HL-60/S4 (cell line): ENCODE results near the gene WASHC2C.
"Not testable (repeated sequence)": the region's sequence is repeated elsewhere in the genome, so short reads cannot be mapped to it uniquely, and the experiment has no call there.

Experiments used
- in situ Hi-C: fragments of 300-500 bp; cut with MboI; formaldehyde crosslinking; loops from 2 replicates; pipeline ENCODE4 v1.14.3; 2022; ENCODE audit warnings: low sequenced_read_pairs

The WASHC2C gene, protein sequence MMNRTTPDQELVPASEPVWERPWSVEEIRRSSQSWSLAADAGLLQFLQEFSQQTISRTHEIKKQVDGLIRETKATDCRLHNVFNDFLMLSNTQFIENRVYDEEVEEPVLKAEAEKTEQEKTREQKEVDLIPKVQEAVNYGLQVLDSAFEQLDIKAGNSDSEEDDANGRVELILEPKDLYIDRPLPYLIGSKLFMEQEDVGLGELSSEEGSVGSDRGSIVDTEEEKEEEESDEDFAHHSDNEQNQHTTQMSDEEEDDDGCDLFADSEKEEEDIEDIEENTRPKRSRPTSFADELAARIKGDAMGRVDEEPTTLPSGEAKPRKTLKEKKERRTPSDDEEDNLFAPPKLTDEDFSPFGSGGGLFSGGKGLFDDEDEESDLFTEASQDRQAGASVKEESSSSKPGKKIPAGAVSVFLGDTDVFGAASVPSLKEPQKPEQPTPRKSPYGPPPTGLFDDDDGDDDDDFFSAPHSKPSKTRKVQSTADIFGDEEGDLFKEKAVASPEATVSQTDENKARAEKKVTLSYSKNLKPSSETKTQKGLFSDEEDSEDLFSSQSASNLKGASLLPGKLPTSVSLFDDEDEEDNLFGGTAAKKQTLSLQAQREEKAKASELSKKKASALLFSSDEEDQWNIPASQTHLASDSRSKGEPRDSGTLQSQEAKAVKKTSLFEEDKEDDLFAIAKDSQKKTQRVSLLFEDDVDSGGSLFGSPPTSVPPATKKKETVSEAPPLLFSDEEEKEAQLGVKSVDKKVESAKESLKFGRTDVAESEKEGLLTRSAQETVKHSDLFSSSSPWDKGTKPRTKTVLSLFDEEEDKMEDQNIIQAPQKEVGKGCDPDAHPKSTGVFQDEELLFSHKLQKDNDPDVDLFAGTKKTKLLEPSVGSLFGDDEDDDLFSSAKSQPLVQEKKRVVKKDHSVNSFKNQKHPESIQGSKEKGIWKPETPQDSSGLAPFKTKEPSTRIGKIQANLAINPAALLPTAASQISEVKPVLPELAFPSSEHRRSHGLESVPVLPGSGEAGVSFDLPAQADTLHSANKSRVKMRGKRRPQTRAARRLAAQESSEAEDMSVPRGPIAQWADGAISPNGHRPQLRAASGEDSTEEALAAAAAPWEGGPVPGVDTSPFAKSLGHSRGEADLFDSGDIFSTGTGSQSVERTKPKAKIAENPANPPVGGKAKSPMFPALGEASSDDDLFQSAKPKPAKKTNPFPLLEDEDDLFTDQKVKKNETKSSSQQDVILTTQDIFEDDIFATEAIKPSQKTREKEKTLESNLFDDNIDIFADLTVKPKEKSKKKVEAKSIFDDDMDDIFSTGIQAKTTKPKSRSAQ (N-terminal part only)

DNA sequence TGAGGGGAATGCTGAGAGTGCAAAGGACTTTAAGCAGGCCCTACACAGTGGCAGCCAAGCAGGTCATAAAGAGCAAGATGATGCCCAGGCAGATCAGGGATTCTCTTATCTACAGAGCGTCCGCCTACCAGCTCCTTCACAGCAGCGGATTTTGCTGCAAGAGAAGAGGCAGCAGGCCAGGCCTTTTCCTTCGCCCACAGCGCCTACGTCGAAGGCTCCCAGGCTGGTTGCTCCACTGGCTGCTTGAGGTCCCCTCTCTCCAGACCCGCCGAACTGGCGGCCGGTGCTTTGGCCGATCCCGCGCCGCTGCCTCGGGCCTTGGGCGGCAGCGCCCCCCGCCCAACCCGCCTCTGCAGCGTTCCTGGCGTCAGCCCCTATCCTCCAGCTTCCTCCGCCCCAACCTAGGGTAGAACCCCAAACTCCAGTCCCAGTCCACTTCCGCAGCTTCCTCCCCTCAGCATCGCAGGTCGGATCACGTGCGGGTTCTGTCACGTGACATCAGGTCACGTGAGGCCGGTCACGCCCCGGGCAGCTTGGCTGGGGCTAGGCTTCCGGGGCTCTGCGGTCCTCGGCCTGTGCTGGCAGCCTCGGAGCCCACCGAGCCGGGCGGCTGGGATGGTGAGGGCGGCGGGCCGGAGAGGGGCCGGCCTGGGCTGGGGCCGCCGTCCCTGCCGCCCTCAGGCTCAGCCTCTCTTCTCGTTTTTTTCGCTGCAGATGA lies at the start of gene WASHC2C:
Gene WASHC2C (plus strand): TSS at position 564 of the 718 bp plus-strand sequence. CDS start 52 bp downstream, at position 616.
- in situ Hi-C loops, result not testable (repeated sequence)

DNA sequence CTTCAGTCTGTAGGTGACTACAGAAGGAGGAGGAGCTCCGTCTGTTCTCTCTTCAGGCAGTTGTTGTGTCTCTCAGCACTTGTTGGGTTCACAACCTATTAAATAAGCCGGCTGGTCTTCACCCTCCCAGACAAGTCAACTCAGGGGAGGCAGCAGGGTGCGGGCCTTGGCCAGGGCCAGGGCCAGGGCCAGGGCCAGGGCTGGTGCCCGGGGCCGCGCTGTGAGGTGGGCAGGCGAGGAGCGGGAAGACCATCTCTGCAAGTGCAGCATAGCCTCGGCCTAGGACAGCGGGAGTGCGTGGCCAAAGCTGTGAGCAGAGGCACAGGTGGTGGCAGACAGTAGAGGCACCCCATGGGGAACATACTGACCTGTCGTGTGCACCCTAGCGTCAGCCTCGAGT lies 48.6 kb upstream of the WASHC2C start:
- in situ Hi-C loops, result not testable (repeated sequence)

DNA sequence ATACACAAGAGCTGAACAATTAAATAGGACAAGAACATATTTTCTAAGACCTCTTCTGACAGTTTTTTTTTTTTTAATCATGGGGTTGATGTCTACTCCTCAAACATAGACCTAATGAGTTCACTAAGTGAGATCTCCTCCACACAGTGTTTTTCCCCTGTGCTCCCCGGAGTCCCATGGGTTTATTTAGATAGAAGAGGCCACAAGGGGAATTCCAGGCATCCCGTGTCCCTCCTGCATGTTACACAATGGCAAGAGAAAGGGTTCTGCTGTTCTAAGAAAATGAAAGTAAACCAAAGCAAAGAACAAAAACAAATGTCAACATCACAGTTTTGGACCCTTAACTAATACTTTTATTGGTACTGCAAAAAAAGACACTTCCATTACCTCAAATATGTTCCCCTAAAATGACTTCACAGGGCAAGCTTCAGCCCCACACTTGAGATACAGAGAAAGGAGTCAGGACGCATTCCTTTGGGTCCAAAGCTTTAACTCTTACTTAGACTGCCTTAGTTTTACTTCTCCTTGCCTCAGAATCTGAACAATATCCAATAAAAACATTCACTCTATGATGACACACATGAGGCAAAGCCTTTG lies 16.8 kb upstream of the WASHC2C start:
- in situ Hi-C loops, result not testable (repeated sequence)

DNA sequence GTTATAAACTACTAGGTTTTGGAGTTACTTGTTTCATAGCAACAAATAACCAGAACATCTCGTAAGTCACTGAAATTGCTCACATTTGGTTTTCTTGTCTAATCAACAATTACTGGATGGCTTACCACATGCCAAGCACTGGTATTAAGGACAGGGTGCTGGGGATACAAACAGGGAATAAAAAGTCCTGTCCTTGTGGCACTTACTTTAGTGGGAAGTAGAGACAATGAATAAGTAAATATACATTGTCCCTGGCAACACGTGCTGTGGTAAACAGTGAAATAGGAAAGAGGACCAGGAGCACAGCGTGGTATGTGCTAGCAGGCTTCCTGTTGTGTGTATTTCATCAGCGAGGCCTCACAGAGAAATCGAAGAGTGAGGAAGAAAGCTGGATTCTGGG lies 15.8 kb upstream of the WASHC2C start:
- in situ Hi-C loops, result not testable (repeated sequence)

DNA sequence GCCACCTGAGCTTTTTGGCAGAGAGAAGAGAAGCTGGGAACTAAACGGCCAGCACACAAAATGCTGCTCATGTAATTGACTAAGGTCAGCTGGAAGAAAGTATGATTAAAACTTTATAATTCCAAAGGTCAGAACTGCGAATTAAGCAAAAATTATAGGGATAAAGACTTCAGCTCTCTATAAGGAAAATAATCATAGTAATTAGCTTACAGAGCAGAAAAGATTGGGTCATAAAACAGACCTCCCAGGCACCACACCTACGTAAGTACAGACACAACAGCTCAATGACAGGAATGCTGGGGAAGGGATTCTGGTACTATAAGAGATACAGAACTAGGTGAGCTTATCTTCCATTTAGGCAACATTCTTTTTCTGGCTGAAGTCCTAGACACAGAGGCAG lies 10.0 kb upstream of the WASHC2C start:
- in situ Hi-C loops, result not testable (repeated sequence)

DNA sequence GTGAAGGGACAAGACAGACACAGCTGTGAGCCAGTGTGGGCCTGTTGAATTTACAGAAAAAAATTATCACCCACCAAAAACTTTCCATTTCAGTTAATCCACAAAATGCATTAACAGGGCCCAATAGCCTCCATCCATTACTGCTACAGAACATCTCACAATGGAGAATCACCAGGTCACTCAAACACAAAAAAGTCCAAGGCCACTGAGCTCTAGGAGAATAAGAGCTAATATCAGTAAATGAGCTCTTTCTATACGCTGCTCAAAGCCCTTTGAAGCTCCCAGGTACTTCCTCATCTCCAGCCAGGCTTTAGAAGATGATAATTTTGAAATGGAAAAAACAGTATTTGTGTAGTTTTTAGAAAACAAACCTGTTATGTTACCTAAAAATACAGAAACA lies 9.4 kb upstream of the WASHC2C start:
- in situ Hi-C loops, result not testable (repeated sequence)

DNA sequence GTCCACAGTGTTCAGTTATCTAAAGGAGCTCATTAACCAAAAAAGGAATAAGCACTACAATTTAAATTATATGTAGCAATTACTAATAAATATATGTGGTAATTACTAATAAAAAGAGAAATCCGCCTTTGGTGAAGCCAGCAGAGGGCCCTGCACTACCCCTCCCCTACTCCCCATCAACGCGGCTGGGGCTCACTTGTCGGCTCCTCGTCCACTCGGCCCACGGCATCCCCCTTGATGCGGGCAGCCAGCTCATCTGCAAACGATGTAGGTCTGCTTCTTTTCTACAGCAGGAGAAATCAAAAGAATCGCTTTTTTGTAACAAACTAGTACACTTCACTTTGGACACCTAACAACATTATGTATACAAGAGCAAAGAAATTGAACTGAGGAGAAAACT lies 5.6 kb upstream of the WASHC2C start:
- in situ Hi-C loops, result not testable (repeated sequence)

DNA sequence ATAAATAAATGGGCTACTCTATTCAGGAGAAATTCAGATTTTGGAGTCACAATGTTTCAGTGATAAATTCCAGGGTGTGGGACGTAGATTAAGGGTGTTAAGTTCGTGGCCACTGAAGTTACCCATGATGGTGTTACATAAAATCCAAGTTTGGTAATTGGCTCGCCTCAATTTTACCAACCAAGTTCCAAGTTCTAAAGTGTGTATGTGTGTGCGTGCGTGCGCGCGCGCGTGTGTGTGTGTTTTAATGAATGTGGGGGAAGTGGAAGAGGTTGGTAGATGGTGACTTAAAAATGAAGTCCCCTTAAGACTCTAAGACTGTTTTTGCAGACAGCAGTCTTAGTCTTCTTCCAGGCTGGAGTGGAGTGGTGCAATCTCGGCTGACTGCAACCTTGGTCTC lies 3.2 kb upstream of the WASHC2C start:
- in situ Hi-C loops, result not testable (repeated sequence)

DNA sequence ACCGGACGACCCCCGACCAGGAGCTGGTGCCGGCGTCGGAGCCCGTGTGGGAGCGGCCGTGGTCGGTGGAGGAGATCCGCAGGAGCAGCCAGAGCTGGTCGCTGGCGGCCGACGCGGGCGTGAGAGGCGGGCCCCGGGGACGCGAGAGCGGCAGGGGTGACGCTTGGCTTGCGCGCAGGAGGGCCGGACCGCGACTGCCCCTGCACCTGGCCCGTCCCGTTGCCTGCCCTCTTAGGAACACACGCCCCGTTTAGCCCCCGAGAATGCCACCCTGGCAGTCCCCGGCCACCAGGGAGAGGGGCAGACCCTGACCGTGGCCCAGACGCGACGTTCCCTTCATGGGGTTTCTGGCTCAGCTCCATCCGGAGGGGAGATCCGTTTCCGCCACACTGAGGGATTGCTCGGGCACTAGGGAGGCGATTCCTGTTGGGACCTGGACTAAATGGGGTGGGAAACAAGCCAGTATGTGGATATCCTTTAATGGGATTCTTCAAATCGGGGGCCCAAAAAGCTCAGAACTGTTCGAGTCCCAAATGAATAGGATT lies 427 bp downstream of the WASHC2C start:
- in situ Hi-C loops, result not testable (repeated sequence)

DNA sequence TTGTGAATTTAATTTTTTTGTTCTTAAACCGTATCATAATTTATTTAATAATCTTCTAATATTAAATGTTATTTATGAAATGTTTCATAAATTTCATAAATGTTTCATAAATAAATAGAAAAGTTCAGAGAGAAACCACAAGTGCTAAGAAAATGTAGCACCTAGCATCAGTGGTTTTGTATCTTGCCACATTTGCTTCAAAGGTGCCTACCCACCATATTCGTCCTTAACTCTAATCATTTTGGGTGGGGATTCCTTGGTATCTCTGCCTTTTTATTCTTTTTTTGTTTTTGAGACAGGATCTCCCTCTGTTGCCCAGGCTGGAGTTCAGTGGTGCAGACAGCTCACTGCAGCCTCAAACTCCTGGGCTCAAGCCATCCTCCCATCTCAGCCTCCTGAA lies 7.4 kb downstream of the WASHC2C start:
- in situ Hi-C loops, result not testable (repeated sequence)

DNA sequence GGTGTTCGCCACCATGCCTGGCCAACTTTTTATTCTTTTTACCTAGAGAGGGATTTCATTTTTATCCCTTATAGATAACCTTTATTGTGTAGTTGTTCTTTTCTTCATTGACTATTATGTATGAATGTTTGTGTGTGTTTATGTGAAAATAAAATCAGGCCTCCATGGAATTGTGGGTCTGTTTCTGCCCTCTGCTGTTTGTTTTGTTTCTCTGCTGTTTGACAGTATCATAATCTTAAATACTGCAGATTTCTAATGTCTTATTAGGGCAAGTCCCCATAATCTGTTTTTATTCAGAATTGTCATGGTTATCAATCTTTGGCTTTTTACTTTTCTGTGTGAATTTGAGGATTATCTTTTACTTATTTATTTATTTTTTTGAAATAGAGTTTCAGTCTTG lies 7.8 kb downstream of the WASHC2C start:
- in situ Hi-C loops, result not testable (repeated sequence)

DNA sequence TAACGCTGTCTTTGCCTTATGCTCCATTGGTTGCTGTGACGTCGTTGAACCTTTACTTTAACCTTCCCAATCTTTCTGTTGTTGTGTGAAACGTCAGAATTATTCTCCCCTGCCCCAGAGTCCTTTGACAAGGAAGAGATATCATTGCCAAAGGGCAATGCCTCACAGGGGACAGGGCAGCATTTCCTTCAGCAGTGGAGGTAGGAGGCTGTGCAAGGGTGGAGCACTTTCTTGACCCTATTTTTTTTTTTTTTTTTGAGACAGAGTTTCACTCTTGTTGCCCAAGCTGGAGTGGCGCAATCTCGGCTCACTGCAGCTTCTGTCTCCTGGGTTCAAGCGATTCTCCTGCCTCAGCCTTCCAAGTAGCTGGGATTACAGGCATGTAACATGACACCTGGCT lies 14.5 kb downstream of the WASHC2C start:
- in situ Hi-C loops, result not testable (repeated sequence)

DNA sequence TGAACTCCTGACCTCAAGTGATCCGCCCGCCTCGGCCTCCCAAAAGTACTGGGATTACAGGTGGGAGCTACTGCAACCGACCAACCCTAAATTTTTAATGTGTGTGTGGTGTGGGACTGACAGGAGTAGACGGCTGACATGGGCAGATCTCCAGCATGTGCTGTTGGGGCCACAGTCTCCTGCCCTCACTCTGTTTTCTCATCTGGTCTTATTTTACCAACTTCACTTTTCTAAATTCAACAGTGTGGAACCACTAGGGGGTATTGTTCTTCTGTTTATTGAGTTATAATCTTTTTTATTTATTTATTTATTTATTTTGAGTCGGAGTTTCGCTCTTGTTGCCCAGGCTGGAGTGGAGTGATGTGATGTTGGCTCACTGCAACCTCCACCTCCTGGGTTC lies 14.9 kb downstream of the WASHC2C start:
- in situ Hi-C loops, result not testable (repeated sequence)

DNA sequence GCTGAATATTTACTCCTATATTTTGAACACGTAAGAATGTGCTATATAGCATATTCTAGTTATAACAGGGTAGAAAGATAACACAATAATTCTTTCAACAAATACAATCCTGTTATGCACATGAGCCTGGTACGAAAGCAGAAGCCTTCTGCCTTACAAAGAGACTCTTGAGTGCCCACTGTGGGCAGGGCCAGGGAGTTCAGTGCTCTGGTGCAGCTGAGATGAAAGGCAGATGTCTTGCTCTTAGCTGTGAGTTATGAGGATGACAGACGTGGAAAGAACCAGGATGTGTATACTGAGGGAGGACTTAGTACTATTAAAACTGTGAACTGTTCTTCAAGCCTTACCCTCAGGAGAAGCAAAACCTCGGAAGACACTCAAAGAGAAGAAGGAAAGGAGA lies 24.1 kb downstream of the WASHC2C start:
- in situ Hi-C loops, result not testable (repeated sequence)

DNA sequence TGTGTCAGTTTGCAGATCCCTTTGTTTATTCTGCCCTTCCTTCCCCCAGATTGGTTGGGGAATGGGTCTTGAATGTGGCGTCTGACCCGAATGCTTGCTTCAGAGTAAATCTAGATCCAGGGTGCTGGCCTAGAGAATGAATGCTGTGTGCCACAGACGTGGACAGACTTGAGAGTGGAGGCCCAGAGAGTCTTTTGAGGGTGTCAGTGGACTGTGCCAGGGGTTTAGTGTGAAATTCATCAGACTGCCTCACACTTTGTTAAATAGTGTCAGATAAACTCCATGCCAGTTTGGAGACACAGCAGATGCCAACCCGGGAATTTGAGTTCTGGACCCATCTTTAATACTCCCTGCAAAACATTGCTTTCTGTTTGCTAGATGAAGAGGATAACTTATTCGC lies 25.1 kb downstream of the WASHC2C start:
- in situ Hi-C loops, result not testable (repeated sequence)

DNA sequence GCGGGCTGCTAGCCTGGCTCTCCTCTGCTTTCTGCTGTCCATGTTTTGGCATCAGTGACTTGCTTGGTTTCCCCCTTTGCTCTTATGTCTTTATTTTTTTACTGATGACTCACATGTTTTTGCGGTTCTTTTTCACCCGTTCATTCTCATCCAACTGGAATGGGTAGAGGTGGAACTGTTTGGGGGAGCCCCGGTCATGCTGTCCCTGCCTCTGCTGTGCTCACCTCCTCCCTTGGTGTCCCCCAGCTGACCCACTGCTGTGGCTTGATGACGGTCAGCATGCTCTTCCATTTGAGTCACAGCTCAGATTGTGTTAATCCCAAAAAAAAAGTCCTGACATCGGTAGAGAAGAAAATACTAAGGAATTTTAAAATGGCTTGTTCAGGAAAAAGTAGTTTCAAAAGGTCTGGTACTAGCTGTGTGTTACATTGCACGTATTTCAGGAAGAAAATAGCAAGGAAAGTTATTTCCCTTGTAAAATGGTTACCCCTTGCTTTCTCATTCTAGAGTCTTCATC lies 27.0 kb downstream of the WASHC2C start:
- in situ Hi-C loops, result not testable (repeated sequence)

DNA sequence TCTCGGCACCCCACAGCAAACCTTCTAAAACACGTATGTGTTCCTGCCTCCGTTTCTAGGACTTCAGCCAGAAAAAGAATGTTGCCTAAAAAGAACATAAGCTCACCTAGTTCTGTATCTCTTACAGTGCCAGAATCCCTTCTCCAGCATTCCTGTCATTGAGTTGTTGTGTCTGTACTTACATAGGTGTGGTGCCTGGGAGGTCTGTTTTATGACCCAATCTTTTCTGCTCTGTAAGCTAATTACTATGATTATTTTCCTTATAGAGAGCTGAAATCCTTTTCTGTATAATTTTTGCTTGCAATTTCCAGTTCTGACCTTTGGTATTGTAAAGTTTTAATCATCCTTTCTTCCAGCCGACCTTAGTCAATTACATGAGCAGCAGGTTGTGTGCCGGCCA lies 28.0 kb downstream of the WASHC2C start:
- in situ Hi-C loops, result not testable (repeated sequence)

DNA sequence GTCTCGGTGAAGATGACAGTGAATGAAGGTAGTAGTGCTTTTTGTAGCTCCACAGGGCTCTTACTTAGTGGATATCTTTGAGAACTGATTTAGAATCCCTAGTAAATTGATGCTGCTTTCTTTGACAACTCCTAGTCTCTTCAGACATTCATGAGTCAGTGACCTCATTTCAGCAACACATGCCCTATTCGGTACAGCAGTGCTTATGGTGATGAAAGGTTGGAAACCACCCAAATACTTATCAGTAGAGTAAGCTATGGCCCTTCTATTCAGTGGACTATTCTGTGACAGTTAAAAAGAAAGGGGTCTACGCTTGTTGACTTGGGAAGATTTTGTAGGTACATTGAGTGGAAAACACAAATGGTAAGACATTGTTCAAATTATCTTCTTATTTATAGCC lies 29.0 kb downstream of the WASHC2C start:
- in situ Hi-C loops, result not testable (repeated sequence)

DNA sequence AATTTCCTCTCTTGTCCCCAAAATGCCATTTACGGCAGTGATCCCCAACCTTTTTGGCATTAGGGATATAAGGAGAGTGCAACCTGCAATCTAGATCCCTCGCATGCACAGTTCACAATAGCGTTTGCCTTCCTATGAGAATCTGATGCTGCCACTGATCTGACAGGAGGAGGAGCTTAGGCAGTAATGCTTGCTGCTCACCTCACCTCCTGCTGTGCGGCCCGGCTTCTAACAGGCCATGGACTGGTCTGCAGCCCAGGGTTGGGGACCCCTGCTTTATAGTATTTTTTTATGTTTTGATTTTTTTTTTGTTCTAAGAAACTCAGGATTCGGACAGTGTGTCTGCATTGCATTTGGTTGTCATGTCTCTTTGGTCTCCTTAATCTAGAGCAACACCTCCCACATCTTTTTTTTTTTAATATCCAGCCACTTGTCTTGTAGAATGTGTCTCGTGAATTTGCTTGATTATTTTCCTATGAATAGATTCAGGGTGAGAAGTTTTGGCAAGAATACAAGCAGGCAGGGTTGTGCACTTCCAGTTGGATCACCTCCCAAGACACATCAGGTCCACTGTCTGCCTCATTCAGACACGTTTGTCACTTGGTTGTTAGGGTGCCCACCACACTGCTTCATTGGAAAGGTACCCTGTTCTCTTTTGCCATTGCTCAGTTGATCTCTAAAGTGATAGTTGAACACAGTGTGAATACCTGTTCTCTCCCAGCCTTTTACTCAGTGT lies 30.8 kb downstream of the WASHC2C start:
- in situ Hi-C loops, result not testable (repeated sequence)
